Measurements from ENCODE around the gene LASP1. TPM values are rescaled to one million over a fixed set of nuclear protein-coding genes. Genes with fewer than 3 reads are reported as not detected.

Gene LASP1
- total RNA-seq, 4 donors from 2014 or later: 10.7 to 24.1 (median 20.5) TPM

GRCh38 chr17:38893113-38893512, 23.3 kb downstream of the LASP1 start:
- in situ Hi-C loops (cut with MboI; ENCODE audit: low sequenced_read_pairs in 4 of 4): loop anchor here in 1 of 4 donors (25.0 kb wide), 1 partner anchor 94 kb away; no protein-coding TSS in a partner anchor
- H3K36me3 ChIP-seq: peaks cover 0 to 10% of the 10 kb centered on the region in 2 donors
- H3K4me1 ChIP-seq: peaks cover 31 to 39% of the 10 kb centered on the region in 2 donors
- TF ChIP-seq POLR2A (IDR thresholded peaks at IDR 0.05): no peak
- TF ChIP-seq CTCF (IDR thresholded peaks at IDR 0.05 in 4 of 5, conservative IDR thresholded peaks at IDR 0.05 in 1 of 5): no peak
- intact Hi-C loops (cut with DNase I; ENCODE audit: low total_unique reads): no loop called here
- H3K27ac ChIP-seq: peak overlapping the region; percentile 50 to 78 (median 68)
- no peak for ATAC-seq
- no peaks in the 10 kb centered on the region for H3K9me3 ChIP-seq
- no peak overlapping the region for H3K4me3 ChIP-seq
- no peak for DNase-seq
- H3K27me3 ChIP-seq: no peaks in the 10 kb centered on the region

GRCh38 chr17:38893607-38894006, 23.7 kb downstream of the LASP1 start:
- intact Hi-C loops (cut with DNase I; ENCODE audit: low total_unique reads) (no loop called here), in situ Hi-C loops (cut with MboI; ENCODE audit: low sequenced_read_pairs in 4 of 4) (loop anchor here in 1 of 4 donors (25.0 kb wide), 1 partner anchor 94 kb away; no protein-coding TSS in a partner anchor)
- Histone ChIP-seq H3K36me3 (peaks cover 0 to 10% of the 10 kb centered on the region in 2 donors), H3K27ac (peak overlapping the region; percentile 50 to 78 (median 68)), H3K4me3 (no peak overlapping the region), H3K27me3 (no peaks in the 10 kb centered on the region), H3K4me1 (peaks cover 36 to 44% of the 10 kb centered on the region in 2 donors), H3K9me3 (no peaks in the 10 kb centered on the region)
- ATAC-seq (no peak), DNase-seq (no peak)
- TF ChIP-seq CTCF (IDR thresholded peaks at IDR 0.05 in 4 of 5, conservative IDR thresholded peaks at IDR 0.05 in 1 of 5): no peak
- no peak for TF ChIP-seq POLR2A (IDR thresholded peaks at IDR 0.05)

- TF ChIP-seq POLR2A (IDR thresholded peaks at IDR 0.05) (no peak), CTCF (IDR thresholded peaks at IDR 0.05 in 4 of 5, conservative IDR thresholded peaks at IDR 0.05 in 1 of 5) (no peak)
- H3K27me3 ChIP-seq: no peaks in the 10 kb centered on the region
- peaks cover 0 to 10% of the 10 kb centered on the region in 2 donors for H3K36me3 ChIP-seq
- H3K9me3 ChIP-seq: no peaks in the 10 kb centered on the region
- no peak for DNase-seq
- no peak overlapping the region for H3K4me3 ChIP-seq
- intact Hi-C loops (cut with DNase I; ENCODE audit: low total_unique reads) (no loop called here), in situ Hi-C loops (cut with MboI; ENCODE audit: low sequenced_read_pairs in 4 of 4) (loop anchor here in 1 of 4 donors (25.0 kb wide), 1 partner anchor 93 kb away; no protein-coding TSS in a partner anchor)
- peak overlapping the region; percentile 50 to 78 (median 68) for H3K27ac ChIP-seq
- no peak for ATAC-seq
- peaks cover 41 to 49% of the 10 kb centered on the region in 2 donors for H3K4me1 ChIP-seq
These were observed 24.4 kb downstream of the LASP1 start for GRCh38 chr17:38894276-38894675.

- no peak for ATAC-seq
These were observed 26.6 kb downstream of the LASP1 start for GRCh38 chr17:38896346-38896954.

More at GRCh38 chr17:38896346-38896954, 26.6 kb downstream of the LASP1 start:
- TF ChIP-seq POLR2A (IDR thresholded peaks at IDR 0.05) (no peak), CTCF (IDR thresholded peaks at IDR 0.05 in 4 of 5, conservative IDR thresholded peaks at IDR 0.05 in 1 of 5) (no peak)
- H3K27ac ChIP-seq: peak overlapping the region; percentile 64 to 81 (median 76)
- H3K4me1 ChIP-seq: peaks cover 53 to 64% of the 10 kb centered on the region in 2 donors
- peaks cover 0 to 7% of the 10 kb centered on the region in 2 donors for H3K36me3 ChIP-seq
- no peak overlapping the region for H3K4me3 ChIP-seq
- no peaks in the 10 kb centered on the region for H3K27me3 ChIP-seq
- in situ Hi-C loops (cut with MboI; ENCODE audit: low sequenced_read_pairs in 4 of 4) (loop anchor here in 1 of 4 donors (25.0 kb wide), 1 partner anchor 91 kb away; no protein-coding TSS in a partner anchor), intact Hi-C loops (cut with DNase I; ENCODE audit: low total_unique reads) (no loop called here)
- no peak for DNase-seq
- H3K9me3 ChIP-seq: no peaks in the 10 kb centered on the region
